NCI-H187 (cell line): Measurements from ENCODE around the gene RASL10A.

ENCODE experiments used
- DNase-seq, 2 experiments: peaks; one replicate each; lab custom pipeline; 2025; lab: John Stamatoyannopoulos, UW

RASL10A gene

DNA sequence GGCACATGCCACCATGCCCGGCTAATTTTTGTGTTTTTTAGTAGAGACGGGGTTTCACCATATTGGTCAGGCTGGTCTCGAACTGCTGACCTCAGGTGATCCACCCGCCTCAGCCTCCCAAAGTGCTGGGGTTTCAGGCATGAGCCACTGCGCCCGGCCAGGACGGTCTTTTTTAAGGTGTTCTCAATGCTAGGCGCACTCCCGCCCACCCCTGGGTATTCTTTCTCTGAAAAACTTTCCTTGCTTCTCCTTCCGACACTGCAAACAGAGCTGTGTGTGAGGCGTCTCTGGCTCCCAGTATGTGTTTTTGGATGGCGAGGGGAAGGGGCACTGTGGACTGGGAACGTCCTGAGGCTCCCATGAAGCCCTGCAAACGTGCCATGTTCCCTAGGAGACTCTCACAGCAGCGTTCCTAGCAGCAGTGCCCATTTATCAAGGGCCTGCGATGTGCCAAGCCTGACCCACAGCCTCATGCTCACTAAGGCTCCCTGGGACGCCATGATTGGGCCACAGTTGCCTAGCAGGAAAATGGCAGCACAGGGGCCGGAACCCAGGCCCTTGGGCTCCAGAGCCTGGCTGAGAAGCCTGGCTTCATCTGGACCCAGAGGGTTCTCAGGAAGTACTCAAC is 2.4 kb upstream of the RASL10A start:
- no peak for DNase-seq

DNA sequence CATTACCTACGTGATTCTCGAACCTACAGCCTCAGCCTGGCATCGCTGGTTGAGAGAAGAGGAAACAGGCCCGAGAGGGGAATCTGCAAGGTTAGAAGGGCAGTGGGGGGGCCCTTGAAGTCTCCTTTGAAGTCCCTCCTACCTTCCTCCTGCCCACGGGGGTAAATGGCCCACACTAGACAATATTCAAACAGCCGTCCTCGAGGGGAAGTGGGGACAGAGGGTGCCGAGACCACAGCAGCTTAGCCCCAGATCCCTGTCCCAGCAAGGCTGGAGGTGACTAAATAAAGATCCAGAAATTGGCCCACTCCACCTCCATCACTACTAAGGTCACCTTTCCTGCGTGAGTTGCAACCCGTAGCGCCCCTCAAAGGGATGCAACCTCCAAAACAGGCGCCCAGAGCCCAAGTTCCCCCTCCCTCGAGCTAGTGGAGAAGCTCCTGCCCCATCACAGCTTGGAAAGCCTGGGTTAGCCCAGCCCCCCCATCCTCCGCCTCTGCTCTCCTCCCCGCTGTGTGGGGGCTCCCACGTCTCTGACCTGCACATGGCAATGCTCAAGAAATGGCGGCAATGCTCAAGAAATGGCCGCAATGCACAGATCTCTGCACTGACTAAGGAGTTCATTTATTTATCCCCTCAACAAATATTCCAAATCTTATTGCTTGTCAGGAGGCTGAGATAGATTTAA is 788 bp upstream of the RASL10A start:
- DNase-seq, result no peak

DNA sequence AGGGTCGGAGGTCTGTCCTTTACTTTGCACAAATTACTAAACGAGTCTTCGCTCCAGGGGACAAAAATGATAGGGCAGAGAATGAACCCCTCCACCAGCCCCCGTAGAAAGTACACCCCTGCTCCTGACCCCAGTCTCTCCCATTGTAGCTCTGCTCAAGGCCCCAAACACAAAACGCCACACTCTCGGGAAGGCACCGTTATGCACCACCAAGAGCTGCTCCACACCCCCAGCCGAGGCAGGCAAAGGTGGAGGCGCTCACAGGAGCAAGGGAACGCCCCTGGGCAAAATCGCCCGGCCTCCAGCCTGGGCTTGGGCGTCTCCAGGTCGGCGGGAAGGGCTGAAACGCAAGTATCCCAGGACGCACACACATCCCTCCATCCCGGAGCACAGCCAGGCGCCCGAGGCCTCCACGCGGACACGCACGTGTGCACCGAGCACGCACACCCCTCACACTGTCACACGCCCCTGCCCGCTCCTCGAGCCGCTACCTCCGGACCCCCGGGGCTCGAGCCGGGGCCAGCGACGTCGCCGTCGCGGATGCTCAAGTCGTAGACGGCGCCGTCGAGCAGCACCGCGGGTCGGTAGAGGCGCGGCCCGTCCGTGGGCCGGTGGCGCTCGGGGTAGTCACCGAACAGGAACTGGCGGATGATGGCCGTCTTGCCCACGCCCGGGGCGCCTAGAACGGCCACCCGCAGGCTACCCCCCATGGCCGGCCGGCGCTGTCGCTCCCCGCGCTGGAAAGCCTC is 786 bp downstream of the RASL10A start:
- no peak for DNase-seq

- DNase-seq, result no peak
Observed at GRCh38 chr22:29313576-29314466, 1.7 kb downstream of the RASL10A start.

DNA sequence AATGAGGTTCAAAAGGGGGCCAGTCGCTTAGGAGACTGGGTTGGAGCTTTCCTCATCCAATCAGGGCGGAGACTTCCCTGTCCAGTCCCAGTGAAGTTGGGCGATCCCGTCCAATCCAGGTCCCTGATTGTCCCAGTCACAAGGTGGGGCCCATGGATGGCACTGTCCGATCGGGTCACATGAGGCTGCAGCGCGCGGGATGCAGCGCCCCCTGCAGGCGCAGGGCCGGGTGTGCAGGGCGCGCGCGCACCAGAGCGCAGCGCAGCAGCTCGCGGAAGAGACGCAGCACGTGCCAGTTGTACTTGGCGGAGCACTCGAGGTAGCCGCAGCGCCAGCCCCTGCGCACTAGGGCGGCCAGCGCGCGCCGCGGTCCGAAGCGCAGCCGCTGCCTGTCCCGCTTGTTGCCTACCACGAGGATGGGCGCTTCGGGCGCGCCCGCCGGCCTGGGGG is 2.3 kb downstream of the RASL10A start:
- no peak for DNase-seq

DNA sequence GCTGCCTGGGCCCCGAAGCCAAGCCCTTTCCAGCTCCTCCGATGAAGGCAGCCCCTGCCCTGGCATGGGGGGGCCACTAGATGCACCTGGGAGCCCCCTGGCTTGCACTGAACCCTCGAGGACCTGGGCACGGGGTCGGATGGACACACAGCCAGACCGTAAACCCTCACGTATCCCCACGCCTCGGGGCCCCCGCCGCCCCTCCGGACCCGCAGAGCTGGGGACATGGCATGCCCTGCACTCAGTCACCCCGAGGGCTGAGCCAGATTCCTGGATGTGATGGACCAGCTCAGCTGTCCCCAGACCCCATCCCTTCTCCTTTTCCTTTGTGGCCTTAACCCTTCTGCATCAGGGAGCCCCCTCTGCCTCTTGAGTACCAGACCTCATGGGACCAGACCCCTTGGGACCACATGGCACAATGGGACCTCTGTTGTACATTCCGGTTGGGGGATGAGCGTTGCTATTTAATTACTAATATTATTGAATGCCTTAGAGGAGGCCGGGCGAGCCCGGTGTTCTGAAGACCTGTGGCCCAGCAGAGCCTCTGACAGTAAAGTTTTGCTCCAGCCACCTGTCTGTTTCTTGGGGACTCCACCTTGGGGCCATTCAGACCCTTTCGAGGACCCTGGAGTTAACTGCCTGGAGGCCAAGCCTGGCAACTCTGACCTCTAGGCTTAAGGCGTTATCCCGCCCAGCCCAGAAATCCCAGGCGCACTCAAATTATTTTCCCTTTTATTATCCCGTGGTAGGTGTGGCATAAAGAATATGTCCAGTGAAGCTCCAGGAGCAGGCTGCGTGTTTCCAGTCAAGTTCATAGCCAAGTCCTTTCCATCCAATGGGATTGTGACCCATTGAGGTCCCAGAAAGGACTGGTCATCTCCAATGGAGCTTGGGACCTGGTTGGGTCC is 3.0 kb downstream of the RASL10A start:
- DNase-seq, result no peak

GRCh38 chr22:29311464-29312217 is 3.9 kb downstream of the RASL10A start:
- no peak for DNase-seq

- DNase-seq, result peak in 1 of 2 experiments; percentile 9
Observed at GRCh38 chr22:29310863-29311339, 4.6 kb downstream of the RASL10A start.

DNA sequence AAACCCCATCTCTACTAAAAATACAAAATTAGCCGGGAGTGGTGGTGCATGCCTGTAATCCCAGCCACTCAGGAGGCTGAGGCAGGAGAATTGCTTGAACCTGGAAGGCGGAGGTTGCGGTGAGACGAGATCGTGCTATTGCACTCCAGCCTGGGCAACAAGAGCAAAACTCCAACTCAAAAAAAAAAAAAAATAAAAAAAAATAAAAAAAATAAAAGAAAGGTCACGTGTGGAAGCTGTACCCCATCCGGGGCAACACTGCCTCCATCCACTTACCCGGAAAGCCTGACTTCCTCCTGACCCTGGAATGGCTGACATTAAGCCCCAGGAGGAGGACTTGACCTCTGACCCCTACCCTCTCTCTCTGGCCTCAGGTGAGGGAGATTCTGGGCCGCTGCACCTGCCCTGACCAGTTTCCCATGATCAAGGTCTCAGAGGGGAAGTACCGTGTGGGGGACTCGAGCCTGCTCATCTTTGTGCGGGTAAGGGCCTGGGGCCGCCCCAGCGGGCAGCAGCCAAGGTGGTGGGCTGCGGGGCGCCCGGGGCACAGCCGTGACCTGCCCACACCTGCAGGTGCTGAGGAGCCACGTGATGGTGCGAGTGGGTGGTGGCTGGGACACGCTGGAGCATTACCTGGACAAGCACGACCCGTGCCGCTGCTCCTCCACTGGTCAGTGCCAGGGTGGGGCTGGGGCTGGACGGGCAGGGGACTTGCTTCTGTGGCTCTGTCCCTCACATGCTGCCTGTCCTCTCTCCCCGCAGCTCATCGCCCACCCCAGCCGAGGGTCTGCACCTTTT is 5.2 kb downstream of the RASL10A start:
- DNase-seq, result no peak

DNA sequence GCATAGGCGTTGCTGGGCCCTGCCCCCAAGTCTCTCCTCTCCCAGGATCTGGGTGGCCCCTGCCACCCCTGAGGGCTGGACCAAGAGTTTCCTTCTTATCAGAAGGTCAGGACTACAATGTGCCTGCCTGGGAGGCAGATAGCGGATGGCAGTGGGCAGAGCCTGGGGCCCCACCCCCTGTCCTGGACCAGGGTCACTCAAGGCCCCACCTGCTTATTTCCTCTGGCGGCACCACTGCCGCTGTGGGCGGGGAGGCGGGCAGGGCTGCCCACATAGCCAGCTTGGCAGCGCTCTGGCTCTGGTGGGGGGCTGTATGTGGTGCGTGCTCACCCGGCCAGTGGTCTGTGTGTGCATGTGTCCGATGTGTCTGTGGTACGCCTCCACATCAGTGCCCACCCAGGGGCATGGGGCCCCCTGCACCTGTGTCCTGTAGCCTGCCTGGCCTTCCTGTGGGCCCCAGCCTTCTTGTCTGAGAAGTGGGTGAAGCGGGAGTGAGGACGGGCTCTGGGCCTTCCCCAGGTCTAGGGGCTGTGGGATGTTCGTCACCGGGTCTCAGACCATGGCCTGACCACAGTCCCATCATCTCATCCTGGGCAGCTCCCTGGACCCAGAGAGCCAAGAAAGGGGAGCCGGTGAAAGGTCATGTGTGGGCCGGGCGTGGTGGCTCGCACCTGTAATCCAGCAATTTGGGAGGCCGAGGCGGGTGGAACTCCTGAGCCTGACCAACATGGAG is 6.0 kb downstream of the RASL10A start:
- DNase-seq, result no peak

DNA sequence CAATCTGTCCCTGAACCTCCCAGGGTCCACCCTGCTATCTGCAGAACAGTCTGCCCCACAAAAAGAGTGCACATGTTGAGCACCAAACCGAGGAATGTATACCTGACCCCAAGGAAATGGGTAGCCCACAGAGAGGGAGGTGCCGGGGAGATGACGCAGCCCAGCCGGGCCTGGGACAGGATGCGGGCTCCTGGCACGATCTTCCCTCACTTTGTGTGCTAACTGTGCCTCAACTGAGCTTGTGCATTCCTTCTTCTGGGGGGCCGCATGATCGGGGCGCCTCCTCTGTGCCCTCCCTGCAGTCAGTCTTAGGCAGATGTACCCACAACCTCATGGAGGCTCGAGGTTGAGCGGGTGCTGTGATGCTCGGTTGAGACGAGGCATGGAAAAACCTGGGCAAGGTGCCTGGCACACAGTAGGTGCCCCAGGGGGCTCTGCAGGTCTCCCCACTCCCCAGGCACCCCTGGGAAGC is 6.7 kb downstream of the RASL10A start:
- no peak for DNase-seq

GRCh38 chr22:29308148-29308790 is 7.2 kb downstream of the RASL10A start:
- DNase-seq, result no peak

GRCh38 chr22:29307596-29308147 is 7.8 kb downstream of the RASL10A start:
- DNase-seq, result no peak

DNA sequence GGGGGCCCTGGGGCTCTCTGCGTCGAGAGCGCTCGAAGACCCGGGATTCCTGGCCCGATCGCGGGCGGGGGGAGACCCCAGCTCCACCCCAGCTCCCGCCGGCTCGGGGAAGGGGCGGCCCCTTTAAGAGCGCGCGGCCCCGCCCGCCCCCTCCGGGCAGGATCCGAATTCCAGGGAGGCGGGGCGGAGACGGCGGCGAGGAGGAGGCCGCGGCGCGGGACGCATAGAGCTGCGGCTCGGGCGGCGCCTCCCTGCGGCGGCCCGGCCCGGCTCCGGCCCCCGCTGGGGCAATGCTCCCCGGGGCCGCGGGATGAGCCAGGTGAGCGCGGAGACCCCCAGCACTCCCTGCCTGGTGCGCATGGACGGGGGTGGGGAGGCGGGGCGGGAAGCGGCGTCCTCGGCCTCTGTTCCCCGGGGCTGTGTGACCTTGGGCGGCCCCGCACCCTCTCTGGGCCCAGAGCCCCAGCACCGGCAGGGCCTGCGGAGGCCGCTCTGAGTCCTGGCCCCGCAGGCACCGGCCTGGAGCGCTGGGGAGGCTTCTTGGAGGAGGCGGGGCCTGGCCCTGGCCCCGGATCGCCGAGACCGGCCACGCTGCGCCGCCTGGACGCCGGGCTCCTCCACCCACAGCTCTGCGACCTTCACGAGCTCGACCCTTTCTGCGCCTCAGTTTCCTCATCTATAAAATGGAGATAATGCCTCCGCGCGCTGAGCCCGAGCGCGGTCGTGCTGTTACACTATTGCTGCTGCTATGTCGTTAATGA is 8.5 kb downstream of the RASL10A start:
- DNase-seq, result no peak

GRCh38 chr22:29306175-29306834 is 9.2 kb downstream of the RASL10A start, which contains the start of gene GAS2L1:
GAS2L1 (plus strand) TSS chr22:29306650; CDS start chr22:29308106, 1,456 bp downstream.
- DNase-seq, result peak; percentile 26 to 35

DNA sequence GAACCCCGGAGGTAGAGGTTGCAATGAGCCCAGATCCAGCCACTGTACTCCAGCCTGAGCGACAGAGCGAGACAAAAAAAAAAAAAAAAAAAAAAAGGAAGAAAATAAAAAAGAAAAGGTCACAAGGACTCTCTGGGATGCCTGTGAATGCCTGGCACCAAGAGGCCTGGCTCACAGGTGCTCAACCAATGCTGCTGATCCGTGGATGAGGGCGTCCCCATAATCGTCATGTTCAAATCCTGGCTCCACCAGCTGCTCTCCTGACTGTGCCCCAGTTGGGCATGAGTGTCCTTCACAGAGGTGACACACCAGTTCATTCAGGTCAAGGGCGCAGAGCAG is 9.7 kb downstream of the RASL10A start:
- no peak for DNase-seq
